GM12891 (cell line): ENCODE results near the gene YWHAQ.

Experiments used
- PAX5 ChIP-seq: IDR thresholded peaks from 2 replicates; pipeline ENCODE4 v1.6.1; 2011; ENCODE audit warnings: low read length, moderate library complexity, mild to moderate bottlenecking; ENCODE audit not compliant: insufficient read depth, severe bottlenecking
- POLR2A ChIP-seq: IDR thresholded peaks from 2 replicates; pipeline ENCODE4 v1.6.1; 2011; ENCODE audit warnings: low read depth, low read length, control low read depth
- POLR2AphosphoS5 ChIP-seq: IDR thresholded peaks from 2 replicates; pipeline ENCODE4 v1.6.1; 2011; ENCODE audit warnings: low read depth, low read length, control low read depth
- POU2F2 ChIP-seq: IDR thresholded peaks from 2 replicates; pipeline ENCODE4 v1.6.1; 2011; ENCODE audit warnings: low read depth, mild to moderate bottlenecking, control low read depth, low read length, moderate library complexity
- SPI1 ChIP-seq: IDR thresholded peaks from 2 replicates; pipeline ENCODE4 v1.6.1; 2011; ENCODE audit warnings: low read depth, low read length, control low read depth
- TAF1 ChIP-seq: IDR thresholded peaks from 2 replicates; pipeline ENCODE4 v1.6.1; 2011; ENCODE audit warnings: low read depth, low read length, control low read depth

DNA sequence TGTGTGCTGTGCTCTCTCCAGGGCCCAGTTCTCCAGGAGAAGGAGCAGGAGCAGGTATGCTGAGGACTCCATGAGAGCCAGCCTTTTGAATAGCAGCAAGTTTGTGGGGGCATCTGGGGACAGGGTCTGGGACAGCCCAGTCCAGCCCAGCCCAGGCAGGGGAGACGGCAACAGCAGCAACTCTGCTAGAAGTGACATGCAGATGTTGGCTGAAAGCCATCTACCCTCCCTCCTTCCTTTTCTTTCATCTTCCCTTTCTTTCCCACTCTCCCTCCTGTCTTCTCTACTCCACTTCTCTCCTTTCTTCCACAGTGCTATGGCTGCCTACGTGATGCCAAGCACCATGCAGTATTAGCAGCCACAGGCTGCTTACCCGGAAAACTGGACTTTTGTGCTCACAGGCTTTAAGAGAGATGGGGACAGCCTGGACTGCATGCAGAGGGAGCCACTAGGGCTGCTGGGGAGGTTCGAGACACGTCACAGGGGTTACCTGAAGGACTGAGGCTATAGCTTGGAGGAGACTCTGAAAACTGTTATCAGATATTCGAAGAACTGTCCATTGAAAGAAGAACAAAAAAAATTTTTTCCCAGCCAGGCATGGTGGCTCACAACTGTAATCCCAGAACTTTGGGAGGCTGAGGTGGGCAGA lies 23.8 kb upstream of the YWHAQ start:
- TF ChIP-seq POLR2A (no peak), TAF1 (no peak), POLR2AphosphoS5 (no peak), PAX5 (no peak), POU2F2 (no peak), SPI1 (no peak)
